ENCODE measurements around the gene ATF3.

DNA sequence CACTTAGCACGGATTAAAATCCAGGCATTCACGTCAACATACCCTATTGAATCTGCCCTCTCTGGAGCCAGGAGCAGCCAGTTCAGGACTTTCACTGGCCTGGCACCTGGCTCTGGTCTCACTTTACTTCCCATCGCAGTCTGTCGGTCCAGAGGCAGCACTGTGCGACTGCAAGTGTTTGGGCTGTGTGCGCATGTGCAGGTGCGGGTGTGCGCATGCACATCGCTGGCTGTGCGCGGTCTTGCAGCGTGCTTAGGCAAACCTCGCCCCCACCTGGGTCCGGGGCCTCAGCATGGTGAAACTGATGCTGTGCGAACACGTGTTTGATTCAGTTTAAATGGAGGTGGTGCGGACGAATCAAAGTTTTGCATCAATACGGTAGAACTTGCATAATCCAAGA is 38.0 kb downstream of the ATF3 start:
- TF ChIP-seq, protein P1, sequence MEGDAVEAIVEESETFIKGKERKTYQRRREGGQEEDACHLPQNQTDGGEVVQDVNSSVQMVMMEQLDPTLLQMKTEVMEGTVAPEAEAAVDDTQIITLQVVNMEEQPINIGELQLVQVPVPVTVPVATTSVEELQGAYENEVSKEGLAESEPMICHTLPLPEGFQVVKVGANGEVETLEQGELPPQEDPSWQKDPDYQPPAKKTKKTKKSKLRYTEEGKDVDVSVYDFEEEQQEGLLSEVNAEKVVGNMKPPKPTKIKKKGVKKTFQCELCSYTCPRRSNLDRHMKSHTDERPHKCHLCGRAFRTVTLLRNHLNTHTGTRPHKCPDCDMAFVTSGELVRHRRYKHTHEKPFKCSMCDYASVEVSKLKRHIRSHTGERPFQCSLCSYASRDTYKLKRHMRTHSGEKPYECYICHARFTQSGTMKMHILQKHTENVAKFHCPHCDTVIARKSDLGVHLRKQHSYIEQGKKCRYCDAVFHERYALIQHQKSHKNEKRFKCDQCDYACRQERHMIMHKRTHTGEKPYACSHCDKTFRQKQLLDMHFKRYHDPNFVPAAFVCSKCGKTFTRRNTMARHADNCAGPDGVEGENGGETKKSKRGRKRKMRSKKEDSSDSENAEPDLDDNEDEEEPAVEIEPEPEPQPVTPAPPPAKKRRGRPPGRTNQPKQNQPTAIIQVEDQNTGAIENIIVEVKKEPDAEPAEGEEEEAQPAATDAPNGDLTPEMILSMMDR (IDR thresholded peaks at IDR 0.05), result no peak
- no peak for TF ChIP-seq POLR2A (IDR thresholded peaks at IDR 0.05)

Measured in uterus (tissue), 2 donors.